ENCODE results near the gene NECTIN4. TPM values are rescaled to one million over a fixed set of nuclear protein-coding genes. Genes with fewer than 3 reads are reported as not detected.

NECTIN4 gene
- total RNA-seq, 4 donors from 2014 or later, result 0.54 to 2.5 (median 1.6) TPM

DNA sequence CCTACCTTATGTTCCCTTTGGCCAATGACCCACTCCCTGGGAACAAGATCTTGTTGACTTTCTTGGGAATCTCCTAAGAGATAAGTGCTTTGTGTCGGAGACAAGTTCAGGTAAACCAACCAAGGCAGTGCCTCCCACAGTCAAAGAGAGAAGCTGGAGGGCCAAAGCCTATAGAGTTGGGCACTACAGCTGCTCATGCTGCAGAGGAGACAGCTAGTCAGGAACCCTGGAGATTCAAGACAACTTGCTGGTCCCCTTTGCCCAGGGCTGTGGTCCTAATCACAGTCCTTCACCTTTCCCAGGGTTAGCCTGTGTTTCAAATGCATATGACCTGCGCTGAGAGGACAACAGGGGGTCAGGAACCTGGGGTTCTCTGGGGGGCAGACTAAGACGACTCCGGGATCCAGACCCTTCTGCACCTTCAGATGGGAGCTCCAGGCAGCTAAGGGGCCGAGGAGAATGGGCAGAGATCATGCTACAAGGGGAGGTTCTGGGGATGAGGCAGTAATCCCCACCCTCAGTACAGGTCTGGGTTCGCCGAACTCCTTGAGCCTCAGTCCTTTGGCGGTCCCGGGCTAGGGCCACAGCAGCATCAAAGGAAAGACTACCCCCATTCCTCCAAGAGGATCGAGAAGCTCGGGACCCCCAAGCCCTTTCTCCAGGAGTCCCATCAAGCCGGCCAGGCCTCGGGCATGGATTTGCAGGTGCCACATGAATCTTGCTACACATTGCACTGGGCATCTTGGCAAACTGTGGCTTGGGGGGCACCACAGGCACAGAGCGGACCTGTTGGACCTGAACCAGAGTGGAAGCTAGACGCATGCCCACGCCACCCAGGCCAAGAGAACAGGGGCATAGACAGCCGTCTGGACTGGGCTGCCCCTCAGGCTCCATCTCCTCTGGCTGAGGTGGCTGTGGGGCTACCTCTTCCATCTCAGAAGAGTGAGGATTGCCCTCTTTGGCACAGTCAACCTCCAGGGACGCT is 41.6 kb downstream of the NECTIN4 start:
- Histone ChIP-seq H3K36me3 (peaks cover 0 to 22% (median 0%) of the 10 kb centered on the region in 3 donors), H3K4me1 (peaks cover 0 to 19% (median 6%) of the 10 kb centered on the region in 4 donors), H3K27ac (peak overlapping the region in 3 of 4 donors; percentile 4 to 98 (median 96)), H3K4me3 (no peak overlapping the region), H3K27me3 (no peaks in the 10 kb centered on the region), H3K9me3 (no peaks in the 10 kb centered on the region)
- TF ChIP-seq POLR2A (IDR thresholded peaks at IDR 0.05), result no peak
- TF ChIP-seq, protein P1, sequence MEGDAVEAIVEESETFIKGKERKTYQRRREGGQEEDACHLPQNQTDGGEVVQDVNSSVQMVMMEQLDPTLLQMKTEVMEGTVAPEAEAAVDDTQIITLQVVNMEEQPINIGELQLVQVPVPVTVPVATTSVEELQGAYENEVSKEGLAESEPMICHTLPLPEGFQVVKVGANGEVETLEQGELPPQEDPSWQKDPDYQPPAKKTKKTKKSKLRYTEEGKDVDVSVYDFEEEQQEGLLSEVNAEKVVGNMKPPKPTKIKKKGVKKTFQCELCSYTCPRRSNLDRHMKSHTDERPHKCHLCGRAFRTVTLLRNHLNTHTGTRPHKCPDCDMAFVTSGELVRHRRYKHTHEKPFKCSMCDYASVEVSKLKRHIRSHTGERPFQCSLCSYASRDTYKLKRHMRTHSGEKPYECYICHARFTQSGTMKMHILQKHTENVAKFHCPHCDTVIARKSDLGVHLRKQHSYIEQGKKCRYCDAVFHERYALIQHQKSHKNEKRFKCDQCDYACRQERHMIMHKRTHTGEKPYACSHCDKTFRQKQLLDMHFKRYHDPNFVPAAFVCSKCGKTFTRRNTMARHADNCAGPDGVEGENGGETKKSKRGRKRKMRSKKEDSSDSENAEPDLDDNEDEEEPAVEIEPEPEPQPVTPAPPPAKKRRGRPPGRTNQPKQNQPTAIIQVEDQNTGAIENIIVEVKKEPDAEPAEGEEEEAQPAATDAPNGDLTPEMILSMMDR (IDR thresholded peaks at IDR 0.05), result no peak
- DNase-seq, result no peak

DNA sequence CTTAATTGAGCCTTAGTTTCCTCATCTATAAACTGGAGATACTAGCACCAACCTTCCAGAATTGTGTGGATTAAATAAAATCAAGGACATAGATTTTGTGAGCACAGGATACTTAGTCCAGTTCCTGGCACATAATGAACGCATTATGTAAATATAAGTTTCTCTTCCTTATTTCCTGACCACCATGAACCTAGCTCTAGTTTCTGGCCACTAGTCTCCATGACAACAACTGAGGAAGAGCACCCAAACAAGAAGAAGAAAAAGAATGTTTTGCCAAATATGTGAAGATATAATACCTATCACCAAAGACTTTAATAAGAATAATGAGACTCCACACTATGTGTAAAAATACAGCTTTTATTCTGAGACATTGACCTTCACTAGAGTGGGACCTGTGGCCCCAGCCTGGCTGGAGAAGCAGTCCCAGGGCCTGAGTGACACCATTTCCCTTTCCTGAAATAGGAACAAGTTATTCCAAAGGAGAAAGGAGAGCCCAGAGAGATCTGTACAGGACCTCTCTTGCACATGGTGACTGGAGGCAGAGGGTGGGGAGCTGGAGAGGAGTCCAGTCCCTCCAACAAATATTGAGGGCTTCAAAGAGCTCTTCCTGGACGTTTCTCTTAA is 42.6 kb downstream of the NECTIN4 start:
- DNase-seq, result no peak

DNA sequence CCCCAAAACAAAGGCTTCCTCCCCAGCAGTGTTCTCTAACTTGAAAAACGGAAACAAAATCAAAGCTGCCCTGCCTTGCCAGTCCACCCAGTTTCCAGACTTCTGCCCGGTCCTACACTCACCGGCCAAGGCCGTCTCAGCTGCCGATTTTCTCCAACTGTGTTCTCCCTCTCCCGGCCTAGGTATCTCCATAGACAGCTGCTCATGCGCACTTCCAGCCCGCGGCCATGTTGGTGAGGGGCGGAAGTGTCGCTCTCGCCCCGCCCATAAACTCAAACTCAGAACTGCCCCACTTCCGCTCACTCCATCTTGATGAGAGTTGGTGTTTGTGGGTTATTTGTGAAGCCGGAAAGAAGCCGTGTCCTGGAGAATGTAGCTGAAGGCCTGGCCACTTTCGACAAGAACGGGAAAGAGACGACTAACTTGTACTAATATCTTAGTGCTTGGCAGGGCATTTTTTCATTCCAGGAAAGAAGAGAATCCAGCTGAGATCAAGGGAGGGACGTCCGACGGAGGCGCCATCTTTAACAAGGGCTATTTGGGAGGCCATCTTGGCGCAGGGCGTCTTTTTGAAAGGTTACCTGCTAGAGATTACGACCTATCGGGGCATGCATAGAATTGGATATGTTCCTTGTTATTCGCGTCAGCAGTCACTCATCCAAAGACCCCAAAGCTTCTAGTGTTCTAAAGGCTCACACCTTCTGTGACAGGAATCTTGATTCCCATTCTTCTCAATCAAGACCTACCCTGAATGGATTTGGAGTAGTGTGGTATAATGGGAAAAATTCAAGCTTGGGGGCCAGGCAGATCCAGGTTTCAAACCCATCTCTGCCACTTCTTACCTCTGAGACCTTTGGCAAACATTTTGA is 43.4 kb downstream of the NECTIN4 start, which contains the start of gene USF1:
TSS of gene USF1 (minus strand) at position 242 of the 869 bp plus-strand sequence. CDS start 2,702 bp downstream, outside the sequence.
- Histone ChIP-seq H3K27me3 (no peaks in the 10 kb centered on the region), H3K4me1 (peaks cover 0 to 12% (median 6%) of the 10 kb centered on the region in 4 donors), H3K27ac (peak within 1 kb of the TSS; percentile 93 to 98 (median 96)), H3K36me3 (peaks cover 0 to 27% (median 0%) of the 10 kb centered on the region in 3 donors), H3K4me3 (peak within 1 kb of the TSS; percentile 77 to 95 (median 86)), H3K9me3 (no peaks in the 10 kb centered on the region)
- DNase-seq, result peak; percentile 93 to 97 (median 95)
- peak; percentile 64 to 86 for TF ChIP-seq POLR2A (IDR thresholded peaks at IDR 0.05)
- TF ChIP-seq, protein P1 (IDR thresholded peaks at IDR 0.05), result no peak

More for the DNA sequence above, 42.6 kb downstream of the NECTIN4 start:
- peaks cover 0 to 19% (median 6%) of the 10 kb centered on the region in 4 donors for H3K4me1 ChIP-seq
- no peaks in the 10 kb centered on the region for H3K9me3 ChIP-seq
- peak overlapping the region; percentile 93 to 98 (median 96) for H3K27ac ChIP-seq
- H3K27me3 ChIP-seq, result no peaks in the 10 kb centered on the region
- peaks cover 0 to 27% (median 0%) of the 10 kb centered on the region in 3 donors for H3K36me3 ChIP-seq
- H3K4me3 ChIP-seq, result peak overlapping the region; percentile 77 to 95 (median 86)
- TF ChIP-seq, protein P1 (IDR thresholded peaks at IDR 0.05), result no peak
- TF ChIP-seq POLR2A (IDR thresholded peaks at IDR 0.05), result no peak

DNA sequence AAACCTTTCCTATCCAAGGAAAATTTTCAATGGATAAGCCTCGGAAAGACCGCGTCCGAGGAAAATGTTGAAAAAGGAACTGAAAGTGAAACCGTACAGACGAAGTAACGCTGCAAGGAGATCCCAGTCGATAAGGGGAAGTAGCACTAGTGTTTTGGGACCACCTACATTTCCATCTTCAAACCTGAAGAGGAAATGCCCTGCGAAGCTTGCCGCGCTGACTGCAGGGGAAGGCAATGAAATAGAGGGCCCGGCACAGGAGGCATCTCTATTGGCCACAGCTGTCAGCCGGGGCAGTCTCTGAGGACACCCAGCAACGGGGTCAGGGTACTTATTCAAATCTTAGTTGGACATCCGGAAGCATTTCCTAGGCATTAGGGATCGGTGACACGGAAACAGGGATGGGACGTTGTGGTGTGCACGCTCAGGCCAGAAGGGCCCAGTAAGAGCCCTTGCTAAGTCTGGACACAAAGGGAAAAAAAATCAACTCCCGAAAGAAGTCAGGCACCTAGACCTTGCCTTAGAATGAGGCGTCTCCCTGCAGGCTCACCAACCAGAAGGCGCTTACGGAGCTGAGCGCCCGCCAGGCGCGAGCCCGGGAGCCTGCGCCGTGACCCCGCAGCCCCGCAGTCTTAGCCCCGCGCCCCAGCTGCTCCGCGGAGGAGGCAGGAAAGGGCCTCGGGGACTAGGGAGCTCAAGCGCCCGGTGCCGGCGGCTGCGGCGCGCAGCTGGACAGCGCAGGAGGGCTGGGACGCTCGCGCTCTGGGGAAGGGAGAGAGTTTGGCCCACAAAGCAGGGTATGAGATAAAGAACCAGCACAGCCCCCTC is 44.2 kb downstream of the NECTIN4 start:
- peak; percentile 82 to 93 (median 87) for DNase-seq
- TF ChIP-seq, protein P1 (IDR thresholded peaks at IDR 0.05), result no peak
- TF ChIP-seq POLR2A (IDR thresholded peaks at IDR 0.05), result peak; percentile 71 to 74

More for the DNA sequence above, 44.2 kb downstream of the NECTIN4 start:
- Histone ChIP-seq H3K27me3 (no peaks in the 10 kb centered on the region), H3K36me3 (peaks cover 0 to 35% (median 0%) of the 10 kb centered on the region in 3 donors), H3K27ac (peak overlapping the region; percentile 93 to 98 (median 96)), H3K9me3 (no peaks in the 10 kb centered on the region), H3K4me3 (peak overlapping the region; percentile 77 to 95 (median 86)), H3K4me1 (peaks cover 0 to 12% (median 6%) of the 10 kb centered on the region in 4 donors)
